ENCODE measurements around the gene ACBD7.

DNA sequence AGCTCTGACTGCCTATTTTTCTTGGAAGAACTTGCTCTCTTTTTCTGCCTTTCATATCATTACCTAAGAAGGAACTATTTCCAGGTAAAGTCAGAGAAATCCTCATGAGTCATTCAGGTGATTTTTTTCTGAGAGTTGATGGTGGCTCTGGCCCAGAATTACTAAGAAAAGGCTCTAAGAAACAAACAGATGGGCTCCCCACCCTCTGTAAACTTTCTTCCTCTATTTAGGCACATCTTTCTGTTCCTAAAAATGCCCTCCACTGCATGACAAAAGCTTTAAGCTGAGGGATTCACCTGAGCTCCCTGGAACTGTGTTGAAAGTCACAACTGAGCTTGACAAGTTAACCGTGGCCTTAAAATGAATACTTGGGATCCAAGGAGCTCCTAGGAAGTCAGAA, 43.2 kb downstream of the ACBD7 start:
- TF ChIP-seq POLR2A (IDR thresholded peaks at IDR 0.05) (no peak), CTCF (IDR thresholded peaks at IDR 0.05) (no peak)
